Measurements from ENCODE around the gene DNAH9.
A peak's percentile ranks its signal among the peaks of the same experiment; 100 is the strongest.

Gene DNAH9

GRCh38 chr17:11608396-11608795 lies 10.1 kb downstream of the DNAH9 start:
- peak; percentile 37 for DNase-seq

- peak; percentile 50 for DNase-seq
Observed at GRCh38 chr17:11610999-11611566, 12.8 kb downstream of the DNAH9 start.

- no peak for DNase-seq
Observed at GRCh38 chr17:11612956-11613355, 14.7 kb downstream of the DNAH9 start.

DNA sequence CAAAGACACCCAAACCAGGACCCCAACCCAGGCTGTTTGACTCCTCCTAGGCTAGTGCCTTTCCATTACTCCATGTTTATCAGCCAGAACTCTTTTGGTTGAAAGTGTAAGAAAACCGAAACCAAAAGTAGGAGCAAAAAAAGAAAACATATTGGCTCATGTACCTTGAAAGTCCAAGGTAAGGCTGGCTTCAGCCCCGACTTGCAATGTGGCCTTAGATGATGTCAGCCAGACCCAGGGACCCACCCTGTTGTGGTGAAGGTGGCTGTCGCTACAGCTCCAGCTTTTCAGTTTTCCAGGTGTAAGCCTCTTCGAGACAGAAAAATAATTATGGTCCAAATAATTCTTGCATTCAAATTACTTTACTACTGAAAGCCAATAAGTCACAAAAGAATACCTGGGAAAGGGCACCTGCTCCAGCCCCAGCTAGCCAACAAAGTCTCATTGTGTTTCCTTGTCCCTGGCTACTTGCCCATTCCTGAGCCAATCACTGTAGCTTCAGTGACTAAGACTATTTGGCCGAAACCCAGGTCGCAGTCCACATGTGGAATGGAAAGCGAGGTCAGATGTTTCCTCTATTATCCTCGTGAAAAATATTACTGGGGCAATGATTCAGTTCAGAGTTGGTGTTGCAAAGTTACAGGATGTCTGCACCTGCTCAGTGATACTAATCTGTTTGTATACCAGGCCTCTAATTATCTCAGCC lies 20.7 kb downstream of the DNAH9 start:
- no peak for DNase-seq

DNA sequence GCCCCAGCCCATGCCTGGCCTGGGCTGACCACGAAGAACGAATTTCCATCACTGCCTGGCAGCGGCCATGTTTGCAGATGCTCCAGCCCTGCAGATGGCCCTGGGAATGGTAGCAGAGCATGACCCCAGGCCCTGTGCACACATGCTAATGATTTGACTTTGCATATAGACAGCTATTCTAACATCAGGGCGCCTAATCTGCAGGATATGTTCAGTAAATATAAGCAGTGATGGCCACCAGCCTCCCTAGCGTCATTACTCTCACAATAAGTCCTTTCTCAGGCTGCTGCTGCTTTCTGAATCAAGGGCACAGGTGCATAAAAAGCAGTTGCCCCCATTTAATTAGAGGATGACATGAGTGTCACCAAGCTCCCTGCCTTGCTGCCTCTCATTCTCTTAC lies 24.2 kb downstream of the DNAH9 start:
- DNase-seq, result peak; percentile 9

DNA sequence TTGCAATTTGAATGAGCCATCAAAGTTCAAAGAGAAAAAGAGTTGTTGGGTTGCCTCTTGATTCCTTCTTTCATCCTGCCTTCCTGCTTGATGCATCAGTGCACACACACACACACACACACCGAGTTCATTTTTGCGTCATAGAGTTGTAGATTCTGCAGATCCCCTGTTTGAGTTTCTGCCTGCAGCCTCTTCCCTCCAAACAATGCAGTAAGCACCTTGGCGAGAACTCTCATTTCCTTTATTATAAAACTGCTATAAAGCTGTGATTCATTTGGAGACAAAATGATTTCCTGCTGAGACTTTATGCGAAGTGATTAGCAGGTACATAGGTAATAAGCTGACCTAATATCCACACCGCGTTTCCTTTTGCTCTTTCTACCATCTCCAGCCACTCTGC lies 26.7 kb downstream of the DNAH9 start:
- no peak for DNase-seq

DNA sequence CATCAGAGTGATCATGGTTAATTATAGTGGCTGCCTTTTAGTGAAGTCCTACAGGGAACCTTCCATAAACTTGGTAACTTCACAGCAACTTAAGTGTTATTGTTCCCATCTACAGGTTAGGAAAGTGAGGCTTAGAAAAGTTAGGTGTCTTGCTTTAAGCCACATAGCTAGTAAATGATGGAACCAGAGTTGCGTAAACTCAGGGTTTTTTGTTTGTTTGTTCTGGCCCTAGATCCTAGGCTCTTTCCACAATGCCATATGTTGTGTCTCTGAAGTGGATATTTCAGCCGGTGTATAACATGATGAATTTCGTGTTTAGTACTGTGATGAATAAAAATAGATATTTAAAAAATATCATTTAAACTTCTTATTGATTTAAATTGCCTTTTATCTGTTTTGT lies 27.6 kb downstream of the DNAH9 start:
- DNase-seq, result no peak

DNA sequence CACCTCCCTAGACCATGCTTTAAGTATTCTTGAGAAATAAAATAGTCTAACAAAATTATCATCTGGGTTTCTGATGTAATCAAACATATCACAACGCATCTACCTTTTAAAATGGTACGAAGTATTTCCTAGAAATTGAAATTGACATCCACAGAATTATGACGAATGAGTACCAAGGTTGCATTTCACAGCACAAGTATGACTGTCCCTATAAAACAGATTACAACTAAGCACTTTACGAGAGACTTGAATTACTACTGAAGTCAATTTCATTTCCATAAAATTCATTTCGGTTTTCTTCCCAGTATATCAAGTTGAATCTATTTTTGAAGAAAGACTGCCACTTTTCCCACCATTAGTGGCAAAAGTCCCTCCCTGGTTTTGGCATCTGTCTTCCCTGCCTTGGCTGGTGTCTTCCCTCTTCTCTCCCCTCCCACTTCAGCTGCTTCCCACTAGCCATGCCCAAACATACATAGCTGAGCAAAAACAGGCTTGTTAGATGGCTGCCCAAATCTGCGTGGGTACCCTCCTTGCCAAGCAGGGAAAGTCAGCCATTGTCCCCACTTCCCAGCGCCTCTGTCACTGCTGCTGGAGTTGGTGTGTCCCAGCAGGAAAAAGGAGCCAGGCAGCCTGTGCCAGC lies 29.2 kb downstream of the DNAH9 start:
- DNase-seq, result no peak

DNA sequence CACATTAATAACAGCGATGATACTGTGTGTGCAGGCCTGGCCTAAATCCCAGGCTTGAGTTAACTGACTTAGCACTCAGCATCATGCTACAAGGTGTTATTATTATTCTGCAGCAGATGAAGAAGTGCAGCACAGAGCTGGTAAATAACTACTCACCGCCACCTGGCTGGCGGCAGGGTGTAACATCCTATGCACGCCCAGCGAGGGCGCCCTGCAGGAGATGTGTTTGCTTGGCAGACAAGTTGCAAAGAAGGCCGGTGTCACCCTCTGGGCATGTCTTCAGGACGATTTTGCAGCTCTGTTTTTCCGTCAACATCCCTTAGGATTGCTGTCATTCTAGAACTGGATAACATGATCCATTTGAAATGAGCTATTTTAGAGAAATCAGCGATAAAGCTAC lies 30.1 kb downstream of the DNAH9 start:
- DNase-seq, result no peak

- DNase-seq, result no peak
Observed at GRCh38 chr17:11628831-11629230, 30.6 kb downstream of the DNAH9 start.

- no peak for DNase-seq
Observed at GRCh38 chr17:11636771-11637170, 38.5 kb downstream of the DNAH9 start.

DNA sequence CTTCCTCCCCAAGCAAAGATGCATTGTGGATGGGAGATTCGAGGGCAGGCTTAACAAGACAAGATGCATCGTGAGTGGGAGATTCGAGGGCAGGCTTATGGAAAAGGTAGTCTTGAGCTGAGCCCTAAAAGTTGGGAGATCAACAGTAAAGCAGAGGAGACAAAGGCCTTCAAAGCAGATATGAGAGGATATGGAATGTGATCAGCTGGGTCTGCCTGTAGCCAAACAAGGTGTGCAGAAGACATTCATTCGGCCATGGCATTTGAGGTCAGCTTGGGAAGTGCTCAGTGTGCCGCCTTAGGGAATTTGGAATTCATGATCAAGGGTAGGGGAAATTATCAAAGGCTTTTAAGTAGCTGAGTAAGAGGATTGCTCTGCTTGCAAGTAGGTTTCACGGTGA lies 39.5 kb downstream of the DNAH9 start:
- no peak for DNase-seq

- no peak for DNase-seq
Observed at GRCh38 chr17:11638700-11639265, 40.5 kb downstream of the DNAH9 start.

DNA sequence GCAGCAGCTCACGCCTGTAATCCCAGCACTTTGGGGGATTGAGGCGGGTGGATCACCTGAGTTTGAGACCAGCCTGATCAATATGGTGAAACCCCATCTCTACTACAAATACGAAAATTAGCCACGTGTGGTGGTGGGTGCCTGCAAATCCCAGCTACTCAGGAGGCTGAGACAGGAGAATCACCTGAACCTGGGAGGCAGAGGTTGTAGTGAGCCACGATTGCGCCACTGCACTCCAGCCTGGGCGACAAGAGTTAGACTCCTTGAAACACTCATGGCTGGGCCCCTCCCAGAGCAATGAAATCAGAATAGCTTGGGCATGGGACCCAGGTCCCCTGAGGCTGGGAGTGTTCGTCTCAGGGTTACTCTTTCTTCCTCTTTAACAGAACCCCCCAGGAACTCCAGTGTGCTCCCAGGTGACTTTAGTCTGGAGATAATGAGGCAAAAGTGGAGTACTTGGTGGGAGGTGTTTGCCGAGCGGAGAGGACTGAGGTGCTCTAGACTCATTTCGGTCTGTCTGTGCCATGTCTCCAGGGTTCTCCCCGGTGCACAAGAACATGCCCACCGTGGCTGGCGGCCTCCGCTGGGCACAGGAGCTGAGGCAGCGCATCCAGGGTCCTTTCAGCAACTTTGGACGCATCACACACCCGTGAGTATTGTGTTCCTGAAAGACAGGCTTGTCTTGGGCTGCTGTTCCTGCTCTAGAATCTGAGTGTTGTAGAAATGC lies 41.6 kb downstream of the DNAH9 start:
- no peak for DNase-seq

DNA sequence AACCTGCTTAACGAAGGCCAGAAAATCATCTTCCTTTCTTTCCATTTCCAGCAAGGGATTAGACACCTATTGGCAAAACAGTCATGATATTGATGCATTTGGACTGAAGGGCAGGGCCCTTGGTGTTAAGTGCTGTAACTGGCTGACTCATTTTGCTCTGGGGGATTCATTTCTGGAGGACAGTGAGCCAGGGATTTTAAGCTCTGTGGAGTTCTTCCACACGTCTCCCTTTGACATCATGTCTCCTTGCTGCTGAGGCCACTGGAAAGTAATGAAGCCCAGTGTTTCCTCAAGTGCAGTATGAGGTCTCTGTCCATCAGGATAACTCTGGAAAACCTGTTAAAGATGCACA lies 42.2 kb downstream of the DNAH9 start:
- no peak for DNase-seq

DNA sequence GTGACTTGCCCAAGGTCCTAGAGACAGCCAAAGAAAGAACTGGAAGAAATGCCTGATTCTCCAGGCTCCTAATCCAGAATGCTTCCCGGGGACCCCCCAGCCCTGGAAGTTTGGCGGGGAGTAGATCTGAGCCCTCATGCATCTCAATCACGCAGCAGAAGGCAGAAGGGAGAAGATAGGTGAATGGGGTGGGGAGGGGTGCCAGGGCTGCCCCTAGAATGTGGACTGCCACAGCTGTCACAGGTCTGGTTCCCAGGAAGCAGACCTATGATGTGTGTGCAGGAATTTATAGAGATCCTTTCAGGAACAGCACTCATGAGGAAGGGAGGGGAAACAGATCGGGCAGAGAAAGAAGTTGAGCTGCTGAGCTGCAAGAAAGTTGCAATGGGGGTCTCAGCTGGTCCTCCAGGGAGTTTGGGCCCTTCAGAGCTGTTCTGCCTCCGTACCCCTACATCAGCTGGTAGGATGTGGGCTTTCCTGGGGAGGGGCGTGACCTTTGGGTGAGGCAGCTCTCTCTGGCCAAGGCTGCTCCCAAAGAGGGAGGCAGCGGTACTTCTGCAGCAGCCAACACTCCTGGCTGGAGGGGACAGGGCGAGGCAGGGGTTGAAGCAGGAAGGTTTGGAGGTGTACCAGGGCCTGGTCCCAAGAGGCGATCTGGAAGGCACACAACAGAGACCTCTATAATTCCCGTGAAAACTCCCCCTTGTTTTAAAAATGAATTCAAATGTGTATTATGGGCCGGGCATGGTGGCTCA lies 43.4 kb downstream of the DNAH9 start:
- DNase-seq, result no peak

- no peak for DNase-seq
Observed at GRCh38 chr17:11642655-11643054, 44.4 kb downstream of the DNAH9 start.

DNA sequence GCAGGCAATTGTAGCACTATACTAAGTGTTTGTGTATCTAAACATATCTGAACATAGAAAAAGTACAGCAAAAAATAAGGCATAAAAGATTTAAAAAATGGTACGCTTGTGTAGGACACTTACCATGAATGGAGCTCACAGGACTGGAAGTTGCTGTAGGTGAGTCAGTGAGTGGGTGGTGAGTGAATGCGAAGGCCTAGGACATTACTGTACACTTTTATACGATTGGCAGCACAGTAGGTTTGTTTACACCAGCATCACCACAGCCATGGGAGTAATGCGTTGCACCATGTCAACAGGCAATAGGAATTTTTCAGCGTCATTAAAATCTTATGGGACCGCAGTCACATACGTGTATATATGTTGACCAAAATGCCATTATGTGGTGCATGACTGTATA lies 45.6 kb downstream of the DNAH9 start:
- DNase-seq, result no peak

GRCh38 chr17:11644265-11645212 lies 46.3 kb downstream of the DNAH9 start:
- peak; percentile 90 for DNase-seq

DNA sequence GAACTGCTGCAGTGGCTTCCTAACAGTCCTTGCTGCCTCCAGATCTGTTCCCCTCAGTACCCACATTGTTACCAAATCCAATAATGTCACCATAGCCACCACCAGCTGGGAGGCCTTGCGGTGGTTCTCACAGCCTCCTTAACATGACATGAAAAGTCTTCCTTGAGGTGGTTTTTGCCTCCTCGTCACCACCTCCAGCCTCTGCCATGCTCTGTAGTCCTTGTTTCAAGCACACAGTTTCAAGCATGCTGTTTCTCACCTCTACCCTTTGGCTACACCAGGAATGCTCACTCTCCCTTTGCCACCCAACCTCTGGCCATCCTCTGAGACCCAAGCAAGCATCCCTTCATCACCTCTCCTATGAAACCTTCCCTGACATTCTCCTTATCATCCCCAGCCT lies 47.2 kb downstream of the DNAH9 start:
- no peak for DNase-seq

DNA sequence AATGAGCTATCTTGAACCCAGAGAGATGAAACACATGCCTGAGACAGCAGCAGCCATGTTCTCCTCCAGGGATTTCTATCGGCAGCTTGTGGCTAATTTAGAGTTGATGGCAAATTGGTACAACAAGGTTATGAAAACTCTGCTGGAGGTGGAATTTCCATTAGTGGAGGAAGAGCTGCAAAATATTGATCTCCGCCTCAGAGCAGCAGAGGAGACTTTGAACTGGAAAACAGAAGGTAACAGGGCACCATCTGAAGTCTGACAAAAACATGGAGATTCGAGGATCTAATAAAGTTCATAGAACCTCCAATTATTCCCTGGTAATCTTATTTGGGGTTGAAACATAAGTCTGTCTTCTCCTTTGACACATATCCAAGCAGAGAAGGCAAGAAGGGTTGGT lies 52.8 kb downstream of the DNAH9 start:
- no peak for DNase-seq

- no peak for DNase-seq
Observed at GRCh38 chr17:11668618-11669017, 70.3 kb downstream of the DNAH9 start.

Data from eye (tissue), 1 donor.